Measurements from ENCODE around the gene MACROD2. TPM values are rescaled to one million over a fixed set of nuclear protein-coding genes. Genes with fewer than 3 reads are reported as not detected.

Gene MACROD2
- polyA plus RNA-seq, 1 donor (not counting 4 experiments of a cell fraction or from before 2014, with no cell fraction given): 0.71 TPM

GRCh38 chr20:14055127-14055742 lies 59.9 kb downstream of the MACROD2 start:
- DNase-seq (ENCODE audit: low read depth, low spot score): peak; percentile 9
- Histone ChIP-seq H4K20me1 (ENCODE audit: control insufficient read depth, extremely low read depth, insufficient read depth, low read length) (no peaks in the 10 kb centered on the region), H3K27me3 (ENCODE audit: control insufficient read depth, extremely low read depth, insufficient read depth, low read length) (no peaks in the 10 kb centered on the region), H3K4me1 (ENCODE audit: control insufficient read depth, extremely low read depth, insufficient read depth, low read length) (no peaks in the 10 kb centered on the region), H3K4me3 (ENCODE audit: control insufficient read depth in 2 of 3, extremely low read depth in 1 of 3, insufficient read depth in 2 of 3, low read depth in 1 of 3, low read length in 3 of 3) (no peak overlapping the region), H3K36me3 (ENCODE audit: control insufficient read depth in 2 of 2, extremely low read depth in 1 of 2, insufficient read depth in 2 of 2, low read length in 2 of 2) (no peaks in the 10 kb centered on the region), H3K9me3 (ENCODE audit: control insufficient read depth, low read depth, low read length) (no peaks in the 10 kb centered on the region), H2AFZ (ENCODE audit: control insufficient read depth, low read length) (no peak overlapping the region), H3K79me2 (ENCODE audit: control insufficient read depth, insufficient read depth, low read length) (no peaks in the 10 kb centered on the region), H3K9me1 (ENCODE audit: control insufficient read depth, extremely low read depth, insufficient read depth, low read length) (no peaks in the 10 kb centered on the region), H3K9ac (ENCODE audit: control insufficient read depth, extremely low read depth, insufficient read depth, low read length) (no peak overlapping the region), H3K4me2 (ENCODE audit: control insufficient read depth, extremely low read depth, insufficient read depth, low read depth, low read length) (no peak overlapping the region), H3K27ac (ENCODE audit: control insufficient read depth, insufficient read depth, low read length) (no peak overlapping the region)
- FAIRE-seq: peak; percentile 44
- dilution Hi-C loops (cut with MboI; ENCODE audit: extremely low pct_ligation_motif_present, low sequenced_read_pairs): no loop called here
- TF ChIP-seq EZH2 (IDR thresholded peaks at IDR 0.05; ENCODE audit: low read length) (no peak), CTCF (optimal IDR thresholded peaks at IDR 0.05 in 1 of 3, IDR thresholded peaks at IDR 0.05 in 1 of 3, conservative IDR thresholded peaks at IDR 0.05 in 1 of 3; ENCODE audit: extremely low read depth in 1 of 3, insufficient read depth in 2 of 3, low read length in 3 of 3) (peak in 2 of 3 experiments; percentile 36 to 40)

- H3K4me3 ChIP-seq (ENCODE audit: control insufficient read depth in 2 of 3, extremely low read depth in 1 of 3, insufficient read depth in 2 of 3, low read depth in 1 of 3, low read length in 3 of 3): no peak overlapping the region
- DNase-seq (ENCODE audit: low read depth, low spot score): no peak
- H3K4me2 ChIP-seq (ENCODE audit: control insufficient read depth, extremely low read depth, insufficient read depth, low read depth, low read length): no peak overlapping the region
- no peaks in the 10 kb centered on the region for H3K9me1 ChIP-seq (ENCODE audit: control insufficient read depth, extremely low read depth, insufficient read depth, low read length)
- no peak for FAIRE-seq
- H3K79me2 ChIP-seq (ENCODE audit: control insufficient read depth, insufficient read depth, low read length): no peaks in the 10 kb centered on the region
- H2AFZ ChIP-seq (ENCODE audit: control insufficient read depth, low read length): no peak overlapping the region
- TF ChIP-seq EZH2 (IDR thresholded peaks at IDR 0.05; ENCODE audit: low read length) (no peak), CTCF (optimal IDR thresholded peaks at IDR 0.05 in 1 of 3, IDR thresholded peaks at IDR 0.05 in 1 of 3, conservative IDR thresholded peaks at IDR 0.05 in 1 of 3; ENCODE audit: extremely low read depth in 1 of 3, insufficient read depth in 2 of 3, low read length in 3 of 3) (no peak)
- H4K20me1 ChIP-seq (ENCODE audit: control insufficient read depth, extremely low read depth, insufficient read depth, low read length): no peaks in the 10 kb centered on the region
- no peak overlapping the region for H3K27ac ChIP-seq (ENCODE audit: control insufficient read depth, insufficient read depth, low read length)
- dilution Hi-C loops (cut with MboI; ENCODE audit: extremely low pct_ligation_motif_present, low sequenced_read_pairs): no loop called here
- no peaks in the 10 kb centered on the region for H3K27me3 ChIP-seq (ENCODE audit: control insufficient read depth, extremely low read depth, insufficient read depth, low read length)
- no peaks in the 10 kb centered on the region for H3K36me3 ChIP-seq (ENCODE audit: control insufficient read depth in 2 of 2, extremely low read depth in 1 of 2, insufficient read depth in 2 of 2, low read length in 2 of 2)
- no peak overlapping the region for H3K9ac ChIP-seq (ENCODE audit: control insufficient read depth, extremely low read depth, insufficient read depth, low read length)
- no peaks in the 10 kb centered on the region for H3K9me3 ChIP-seq (ENCODE audit: control insufficient read depth, low read depth, low read length)
- no peaks in the 10 kb centered on the region for H3K4me1 ChIP-seq (ENCODE audit: control insufficient read depth, extremely low read depth, insufficient read depth, low read length)
These were observed 66.9 kb downstream of the MACROD2 start for GRCh38 chr20:14062171-14062570.
